Umbilical cord (tissue), 2 donors: ENCODE measurements around the gene DENND1A. TPM values are rescaled to one million over a fixed set of nuclear protein-coding genes. Genes with fewer than 3 reads are reported as not detected.

Source experiments
- DNase-seq: peaks from one replicate; pipeline ENCODE4 v3.0.0-alpha.2; 2015; ENCODE audit warnings: low spot score
- total RNA-seq: library from RNA; depleted of rRNA; stranded (reverse); fragments of >200 nt; gene quantifications from one replicate; pipeline ENCODE4 v1.2.3, GENCODE V29; 2014; ENCODE audit warnings: low replicate concordance; ENCODE audit not compliant: insufficient read depth

DENND1A gene
- total RNA-seq, 1 donor from 2014 or later = 35.4 TPM

DNA sequence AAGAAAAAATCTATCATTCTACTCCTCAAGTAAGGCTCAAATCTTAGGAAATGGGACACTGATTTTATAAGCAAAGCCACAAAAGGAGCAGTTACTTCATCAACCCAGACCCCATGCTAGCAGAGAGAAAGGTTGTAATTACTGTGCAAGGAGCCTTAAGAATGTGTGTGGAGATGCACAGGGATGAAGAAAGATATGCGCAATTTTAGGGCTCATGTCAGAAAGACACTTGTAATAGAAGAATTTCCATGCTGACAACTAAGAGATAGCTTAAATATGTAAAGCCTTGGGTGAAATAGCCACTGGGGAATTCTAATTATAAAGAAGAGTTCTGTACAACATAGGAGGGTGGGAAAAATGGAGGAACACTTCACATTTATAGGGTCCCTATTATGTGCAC is 432.1 kb downstream of the DENND1A start:
- DNase-seq = no peak

DNA sequence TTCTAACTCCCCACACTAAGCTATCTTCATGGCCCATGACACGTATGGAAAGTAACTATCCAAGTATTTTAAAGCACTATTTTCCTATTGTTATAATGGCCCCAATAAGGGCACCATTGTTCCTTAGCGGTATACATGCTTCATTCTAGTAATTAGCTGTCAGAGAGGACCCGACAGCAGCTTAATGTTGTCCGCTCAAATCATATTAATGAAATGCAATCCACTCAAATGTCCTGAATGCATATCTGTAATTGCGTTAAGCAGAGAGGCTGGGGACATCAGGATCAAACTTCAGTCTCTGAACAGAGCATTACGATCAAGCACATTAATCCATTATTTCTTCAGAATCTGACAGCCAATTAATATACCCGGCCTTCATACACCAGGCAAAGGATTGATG is 434.2 kb downstream of the DENND1A start:
- DNase-seq = no peak

DNA sequence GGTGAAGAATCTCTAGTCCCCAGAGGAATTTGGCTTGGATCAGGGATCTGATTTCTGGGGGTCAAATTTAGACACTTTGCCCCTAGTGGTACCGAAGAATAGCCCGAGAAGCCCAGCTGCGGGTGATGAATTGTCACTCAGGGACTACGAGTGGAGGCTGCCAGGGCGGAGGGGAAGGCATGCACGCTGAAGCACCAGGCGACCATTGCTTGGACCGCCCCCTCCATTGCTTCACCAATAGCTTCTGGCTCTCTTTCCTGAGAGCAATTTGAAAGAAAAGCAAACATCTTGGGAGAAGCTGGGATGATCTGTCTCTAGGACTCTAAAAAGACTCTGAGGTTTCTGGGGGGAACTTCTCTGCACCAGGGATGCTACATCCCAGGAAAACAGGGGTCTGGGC is 436.3 kb downstream of the DENND1A start:
- DNase-seq = no peak

GRCh38 chr9:123490688-123491087 is 439.2 kb downstream of the DENND1A start:
- DNase-seq = no peak

- no peak for DNase-seq
Observed at GRCh38 chr9:123488722-123489321, 441.1 kb downstream of the DENND1A start.

GRCh38 chr9:123487944-123488548 is 441.9 kb downstream of the DENND1A start:
- no peak for DNase-seq

DNA sequence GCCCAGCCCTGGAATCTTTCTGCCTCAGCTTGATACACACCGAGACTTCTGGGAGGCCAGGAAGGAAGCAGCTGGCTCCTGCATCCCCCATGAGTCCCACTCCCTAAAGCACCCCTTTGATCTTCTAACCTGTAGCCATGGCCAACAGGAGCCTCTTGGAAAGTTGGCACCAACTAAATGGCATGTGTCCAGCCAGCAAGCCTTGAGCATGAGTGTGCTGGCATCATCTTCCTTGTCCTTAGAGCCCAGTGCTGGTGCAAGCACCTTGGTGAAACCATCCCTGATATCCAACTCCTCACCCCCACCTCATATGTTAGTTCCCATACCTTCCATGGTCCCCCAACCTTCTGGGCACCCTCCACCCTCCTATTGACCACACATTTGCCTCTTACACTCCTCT is 443.5 kb downstream of the DENND1A start:
- no peak for DNase-seq

- DNase-seq = no peak
Observed at GRCh38 chr9:123485216-123485615, 444.7 kb downstream of the DENND1A start.

- no peak for DNase-seq
Observed at GRCh38 chr9:123484130-123484529, 445.8 kb downstream of the DENND1A start.

DNA sequence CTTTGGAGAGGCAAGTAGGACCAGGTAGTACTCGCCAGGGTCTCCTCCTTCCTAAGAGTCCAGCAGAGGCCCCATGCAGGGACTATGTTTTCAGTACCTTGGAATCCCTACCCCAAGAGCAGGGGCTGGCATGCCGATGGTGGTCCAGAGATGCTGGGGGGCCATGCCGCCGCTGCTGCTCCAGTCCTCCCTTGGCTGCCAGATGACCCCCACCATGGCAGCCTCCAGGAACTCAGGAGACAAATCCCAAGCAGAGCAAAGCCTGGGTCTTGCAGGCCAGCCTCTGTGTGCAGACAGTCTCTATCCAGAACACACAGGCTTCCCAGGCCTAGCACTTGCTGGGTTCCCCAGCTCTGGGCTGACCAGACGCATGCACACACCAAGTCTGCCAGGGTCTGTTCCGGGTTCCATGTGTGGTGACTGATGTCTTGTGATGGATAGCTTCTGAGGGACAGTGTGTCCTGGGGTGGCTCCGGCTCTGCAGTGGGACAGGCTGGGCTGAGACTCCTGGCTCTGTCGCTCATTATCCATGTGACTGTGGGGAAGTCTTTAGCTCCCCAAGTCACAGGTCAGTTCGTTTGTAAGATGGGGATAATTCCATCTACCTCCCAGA is 446.6 kb downstream of the DENND1A start:
- no peak for DNase-seq

GRCh38 chr9:123482295-123482968 is 447.5 kb downstream of the DENND1A start:
- no peak for DNase-seq

GRCh38 chr9:123481209-123481865 is 448.6 kb downstream of the DENND1A start:
- no peak for DNase-seq

- no peak for DNase-seq
Observed at GRCh38 chr9:123480791-123481190, 449.1 kb downstream of the DENND1A start.

GRCh38 chr9:123480096-123480495 is 449.8 kb downstream of the DENND1A start:
- DNase-seq = no peak

DNA sequence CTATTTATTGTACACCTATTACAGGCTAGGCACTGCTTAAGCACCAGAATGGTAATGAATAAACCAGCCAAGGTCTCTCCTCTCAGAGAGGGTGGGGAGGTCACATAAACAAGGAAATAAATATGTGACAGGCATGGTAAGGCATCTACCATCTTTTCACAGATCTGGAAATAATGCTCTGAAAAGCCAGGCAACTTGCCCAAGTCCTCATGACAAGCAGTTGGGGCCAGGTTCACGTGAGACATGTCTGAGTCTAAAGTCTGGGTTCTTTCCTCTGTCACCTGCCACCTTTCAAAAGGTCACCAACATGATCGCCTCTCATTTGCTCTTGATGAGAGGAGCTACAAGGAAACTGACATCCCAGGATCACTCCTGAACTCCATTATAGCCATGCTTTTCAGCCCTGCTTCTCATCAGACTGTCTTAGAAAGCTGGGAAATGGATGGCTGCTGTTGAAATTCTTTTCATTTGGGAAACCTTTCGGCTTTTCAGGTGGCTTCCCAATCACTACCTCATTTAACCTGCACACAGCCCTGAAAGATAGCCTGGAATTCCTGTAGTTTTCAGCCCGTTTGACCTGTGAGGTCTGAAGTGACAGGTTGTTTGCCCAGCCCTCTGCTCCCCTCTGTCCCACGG is 450.8 kb downstream of the DENND1A start:
- DNase-seq = no peak

- DNase-seq = no peak
Observed at GRCh38 chr9:123478160-123478559, 451.8 kb downstream of the DENND1A start.

DNA sequence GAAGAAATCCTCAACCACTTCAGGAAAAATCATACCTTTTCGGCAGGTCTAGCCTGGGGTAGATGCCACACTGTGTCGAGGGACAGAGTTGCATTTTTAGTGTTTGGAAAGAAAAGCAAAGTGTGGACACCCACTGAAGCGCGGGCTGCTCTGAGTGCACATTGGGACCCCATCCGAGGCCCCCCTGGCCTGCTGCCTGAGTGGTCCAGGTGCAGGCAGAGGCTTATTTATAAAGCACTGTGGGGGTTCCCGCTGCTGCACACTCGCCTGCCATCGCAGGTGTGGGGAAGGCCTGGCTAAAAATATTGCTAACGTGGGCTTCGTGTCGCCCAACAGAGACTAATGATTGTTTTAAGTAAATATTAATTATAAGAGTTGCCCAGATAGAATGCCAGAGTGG is 454.5 kb downstream of the DENND1A start:
- DNase-seq = no peak

- DNase-seq = peak; percentile 43
Observed at GRCh38 chr9:123472862-123473614, 456.9 kb downstream of the DENND1A start.

DNA sequence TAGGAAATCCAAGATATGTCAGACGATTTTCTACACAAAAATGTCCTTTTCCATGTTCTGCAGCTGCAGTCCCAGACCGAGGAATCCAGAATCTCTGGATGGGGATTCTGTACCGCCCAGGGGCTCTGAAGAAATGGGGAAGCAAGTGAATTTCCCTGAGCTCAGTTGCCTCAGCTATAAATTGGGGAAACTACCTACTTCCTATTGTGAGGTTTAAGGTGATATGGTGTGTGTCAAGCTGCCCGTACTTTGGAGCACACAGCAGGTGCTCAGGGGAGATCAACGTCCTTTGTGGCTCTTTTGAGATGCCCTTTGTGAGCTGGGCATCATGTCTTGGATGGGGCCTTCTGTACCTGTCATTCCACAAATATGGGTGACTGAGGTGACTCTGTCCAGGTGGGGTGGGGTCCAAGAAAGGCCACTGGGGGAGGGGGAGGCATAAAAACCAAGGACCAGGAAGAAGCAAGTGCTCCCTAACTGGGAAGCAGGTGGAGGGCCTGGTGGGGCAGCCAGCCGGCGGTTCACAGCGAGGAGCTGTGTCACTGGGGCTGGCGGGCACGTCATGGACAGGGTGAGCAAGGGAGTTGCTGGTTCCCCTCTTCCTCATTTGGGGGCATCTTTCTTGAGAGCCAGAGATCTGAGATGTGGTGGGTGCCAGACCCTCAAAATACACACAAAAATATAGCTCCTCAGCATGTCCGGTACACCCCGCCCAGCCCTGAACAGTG is 457.9 kb downstream of the DENND1A start:
- no peak for DNase-seq
